ENCODE results near the gene CLIC5.

DNA sequence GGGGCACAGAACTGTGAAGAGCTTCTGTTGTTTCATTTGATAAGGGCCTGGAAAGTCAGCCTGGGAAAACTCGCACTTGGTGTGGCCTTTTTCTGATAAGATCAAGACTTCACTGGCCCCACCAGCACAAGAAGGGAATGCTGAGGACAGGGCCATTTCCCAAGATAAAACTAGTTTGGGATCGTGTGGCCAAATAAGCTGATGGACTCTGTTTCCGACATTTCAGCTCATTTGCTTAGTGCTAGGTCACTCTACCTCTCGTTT is 116.0 kb downstream of the CLIC5 start:
- TF ChIP-seq, protein P1, sequence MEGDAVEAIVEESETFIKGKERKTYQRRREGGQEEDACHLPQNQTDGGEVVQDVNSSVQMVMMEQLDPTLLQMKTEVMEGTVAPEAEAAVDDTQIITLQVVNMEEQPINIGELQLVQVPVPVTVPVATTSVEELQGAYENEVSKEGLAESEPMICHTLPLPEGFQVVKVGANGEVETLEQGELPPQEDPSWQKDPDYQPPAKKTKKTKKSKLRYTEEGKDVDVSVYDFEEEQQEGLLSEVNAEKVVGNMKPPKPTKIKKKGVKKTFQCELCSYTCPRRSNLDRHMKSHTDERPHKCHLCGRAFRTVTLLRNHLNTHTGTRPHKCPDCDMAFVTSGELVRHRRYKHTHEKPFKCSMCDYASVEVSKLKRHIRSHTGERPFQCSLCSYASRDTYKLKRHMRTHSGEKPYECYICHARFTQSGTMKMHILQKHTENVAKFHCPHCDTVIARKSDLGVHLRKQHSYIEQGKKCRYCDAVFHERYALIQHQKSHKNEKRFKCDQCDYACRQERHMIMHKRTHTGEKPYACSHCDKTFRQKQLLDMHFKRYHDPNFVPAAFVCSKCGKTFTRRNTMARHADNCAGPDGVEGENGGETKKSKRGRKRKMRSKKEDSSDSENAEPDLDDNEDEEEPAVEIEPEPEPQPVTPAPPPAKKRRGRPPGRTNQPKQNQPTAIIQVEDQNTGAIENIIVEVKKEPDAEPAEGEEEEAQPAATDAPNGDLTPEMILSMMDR (IDR thresholded peaks at IDR 0.05) = no peak
- TF ChIP-seq POLR2AphosphoS5 (IDR thresholded peaks at IDR 0.05) (no peak), POLR2A (IDR thresholded peaks at IDR 0.05) (no peak)
